Upper lobe of left lung (tissue), 6 donors: ENCODE measurements around the gene CDHR4. TPM values are rescaled to one million over a fixed set of nuclear protein-coding genes. Genes with fewer than 3 reads are reported as not detected.

ENCODE experiments used
- ATAC-seq, 2 donors: fragments of 200-7000 bp; cut with Tn5 transposase; one replicate each; pipeline ENCODE4 v1.9.1; 2022; ENCODE audit warnings: mild to moderate bottlenecking in 2 of 2, moderate library complexity in 2 of 2; ENCODE audit not compliant: low FRiP score in 2 of 2
- DNase-seq, 2 donors: peaks; one replicate each; pipeline ENCODE4 v3.0.0-alpha.2; 2019 to 2020
- H3K27ac ChIP-seq, 4 donors: fragments of 200-600 bp; sonication (generic); one replicate each; pipeline ENCODE4 v1.5.1; 2016 to 2019
- H3K27me3 ChIP-seq, 4 donors: fragments of 200-600 bp; sonication (generic); one replicate each; pipeline ENCODE4 v1.5.1; 2017 to 2019
- H3K36me3 ChIP-seq, 4 donors: fragments of 200-600 bp; sonication (generic); one replicate each; pipeline ENCODE4 v1.5.1; 2016 to 2019
- H3K4me1 ChIP-seq, 4 donors: fragments of 200-600 bp; sonication (generic); one replicate each; pipeline ENCODE4 v1.5.1; 2018 to 2019
- H3K4me3 ChIP-seq, 4 donors: fragments of 200-600 bp; sonication (generic); one replicate each; pipeline ENCODE4 v1.5.1; 2017 to 2019; ENCODE audit warnings: mild to moderate bottlenecking in 2 of 4, moderate library complexity in 1 of 4
- H3K9me3 ChIP-seq, 4 donors: fragments of 200-600 bp; sonication (generic); one replicate each; pipeline ENCODE4 v1.5.1; 2018 to 2019
- EP300 ChIP-seq, 4 donors: sonication (generic); formaldehyde crosslinking; IDR thresholded peaks; one replicate each; pipeline ENCODE4 v1.5.1; 2017; ENCODE audit warnings: antibody characterized with exemption in 4 of 4, control low read depth in 2 of 4
- POLR2A ChIP-seq, 4 donors: fragments of 450-650 bp; IDR thresholded peaks; one replicate each; pipeline ENCODE4 v1.5.1; 2016 to 2017; ENCODE audit warnings: antibody characterized with exemption in 4 of 4, mild to moderate bottlenecking in 2 of 4
- POLR2AphosphoS5 ChIP-seq, 2 donors: sonication (generic); formaldehyde crosslinking; IDR thresholded peaks; one replicate each; pipeline ENCODE4 v1.5.1; 2017; ENCODE audit warnings: antibody characterized with exemption in 2 of 2
- WGBS, 2 donors: methylation state at CpG; one replicate each; pipeline ENCODE4 v1.1.5; 2017 to 2018; 5-methylcytosine and 5-hydroxymethylcytosine counted together
- total RNA-seq, 6 donors: library from RNA; depleted of rRNA in 4 of 6; stranded (reverse); fragments of >200 nt in 4 of 6; gene quantifications; one replicate each; pipeline versions ENCODE4 v1.1.0 to v1.2.1, GENCODE V29; 2016 to 2021
- TF ChIP-seq, protein P1 (sequence below), 6 experiments: fragments of 450-650 bp in 4 of 6; fragments of 200-600 bp in 2 of 6; sonication (generic) in 2 of 6; IDR thresholded peaks; one replicate each; pipeline ENCODE4 v1.5.1; 2016 to 2019; ENCODE audit warnings: antibody characterized with exemption in 6 of 6
- donor health status: DM: no; HTN: no; CAD: no; lungs with moderate emphysema.
- donor health status: DM: no; HTN: yes; CAD: no; lungs with severe emphysema.

Gene CDHR4
- total RNA-seq, 6 donors from 2014 or later, result 0.66 to 21.9 (median 7.0) TPM

- peak in 1 of 2 donors; percentile 34 for ATAC-seq
- Histone ChIP-seq H3K36me3 (peaks cover 0 to 4% (median under 1%) of the 10 kb centered on the region in 4 donors), H3K27me3 (no peaks in the 10 kb centered on the region), H3K9me3 (no peaks in the 10 kb centered on the region), H3K4me3 (peak overlapping the region; percentile 67 to 89 (median 78)), H3K27ac (peak overlapping the region; percentile 82 to 95 (median 94)), H3K4me1 (peaks cover 50 to 57% (median 53%) of the 10 kb centered on the region in 4 donors)
- 2 to 3% methylated on average over 15 to 18 of the region's 41 CpGs for WGBS, 2 donors
- TF ChIP-seq, protein P1, sequence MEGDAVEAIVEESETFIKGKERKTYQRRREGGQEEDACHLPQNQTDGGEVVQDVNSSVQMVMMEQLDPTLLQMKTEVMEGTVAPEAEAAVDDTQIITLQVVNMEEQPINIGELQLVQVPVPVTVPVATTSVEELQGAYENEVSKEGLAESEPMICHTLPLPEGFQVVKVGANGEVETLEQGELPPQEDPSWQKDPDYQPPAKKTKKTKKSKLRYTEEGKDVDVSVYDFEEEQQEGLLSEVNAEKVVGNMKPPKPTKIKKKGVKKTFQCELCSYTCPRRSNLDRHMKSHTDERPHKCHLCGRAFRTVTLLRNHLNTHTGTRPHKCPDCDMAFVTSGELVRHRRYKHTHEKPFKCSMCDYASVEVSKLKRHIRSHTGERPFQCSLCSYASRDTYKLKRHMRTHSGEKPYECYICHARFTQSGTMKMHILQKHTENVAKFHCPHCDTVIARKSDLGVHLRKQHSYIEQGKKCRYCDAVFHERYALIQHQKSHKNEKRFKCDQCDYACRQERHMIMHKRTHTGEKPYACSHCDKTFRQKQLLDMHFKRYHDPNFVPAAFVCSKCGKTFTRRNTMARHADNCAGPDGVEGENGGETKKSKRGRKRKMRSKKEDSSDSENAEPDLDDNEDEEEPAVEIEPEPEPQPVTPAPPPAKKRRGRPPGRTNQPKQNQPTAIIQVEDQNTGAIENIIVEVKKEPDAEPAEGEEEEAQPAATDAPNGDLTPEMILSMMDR (IDR thresholded peaks at IDR 0.05), result peak in 3 of 6 experiments; percentile 7 to 30 (median 16)
- TF ChIP-seq EP300 (IDR thresholded peaks at IDR 0.05), result no peak
- peak in 1 of 4 donors; percentile 11 for TF ChIP-seq POLR2A (IDR thresholded peaks at IDR 0.05)
- no peak for TF ChIP-seq POLR2AphosphoS5 (IDR thresholded peaks at IDR 0.05)
- DNase-seq, result peak in 1 of 2 donors; percentile 88
Observed at GRCh38 chr3:49803465-49804140, 3.9 kb upstream of the CDHR4 start.

- no peaks in the 10 kb centered on the region for H3K36me3 ChIP-seq
- H3K27me3 ChIP-seq, result no peaks in the 10 kb centered on the region
- peak within 1 kb of the TSS; percentile 82 to 95 (median 94) for H3K27ac ChIP-seq
- peak; percentile 96 to 97 for DNase-seq
- H3K9me3 ChIP-seq, result no peaks in the 10 kb centered on the region
- H3K4me3 ChIP-seq, result peak within 1 kb of the TSS; percentile 73 to 89 (median 78)
- H3K4me1 ChIP-seq, result peaks cover 43 to 53% (median 48%) of the 10 kb centered on the region in 4 donors
- no peak for TF ChIP-seq EP300 (IDR thresholded peaks at IDR 0.05)
- TF ChIP-seq POLR2AphosphoS5 (IDR thresholded peaks at IDR 0.05), result peak; percentile 15 to 68
- TF ChIP-seq, protein P1 (IDR thresholded peaks at IDR 0.05), result peak; percentile 78 to 98 (median 96)
- peak in 3 of 4 donors; percentile 13 to 68 (median 42) for TF ChIP-seq POLR2A (IDR thresholded peaks at IDR 0.05)
- 0% methylated on average over 24 of the region's 71 CpGs; no CpG with 5 or more reads in 1 of the 2 donors for WGBS, 2 donors
- ATAC-seq, result peak; percentile 94 to 95
Observed at GRCh38 chr3:49802719-49803464, 3.2 kb upstream of the CDHR4 start, which contains the start of gene INKA1. INKA1 (plus strand) TSS chr3:49803261; CDS start chr3:49803393, 132 bp downstream.

DNA sequence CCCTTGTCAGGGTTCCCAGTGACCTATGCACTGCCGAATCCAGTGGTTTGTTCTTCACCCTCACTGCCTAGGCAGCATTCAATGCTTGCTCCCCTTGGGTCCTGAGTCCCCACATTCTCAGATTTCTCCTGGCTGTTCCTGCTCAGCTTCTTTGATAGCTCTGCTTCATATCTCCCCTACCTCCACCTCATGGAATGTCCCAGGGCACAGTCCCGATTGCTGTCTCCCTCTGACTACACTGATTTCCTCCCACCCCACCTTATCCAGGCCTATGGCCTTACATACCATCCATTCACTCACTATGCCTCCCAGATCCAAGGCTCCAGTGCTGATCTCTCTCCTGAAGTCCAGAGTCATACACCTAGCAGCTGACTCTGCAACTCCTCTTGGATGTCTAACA is 1.5 kb upstream of the CDHR4 start:
- Histone ChIP-seq H3K27me3 (no peaks in the 10 kb centered on the region), H3K36me3 (no peaks in the 10 kb centered on the region), H3K4me3 (no peak overlapping the region), H3K27ac (no peak overlapping the region), H3K9me3 (no peaks in the 10 kb centered on the region), H3K4me1 (peaks cover 26 to 36% (median 30%) of the 10 kb centered on the region in 4 donors)
- no peak for DNase-seq
- TF ChIP-seq POLR2AphosphoS5 (IDR thresholded peaks at IDR 0.05) (no peak), POLR2A (IDR thresholded peaks at IDR 0.05) (no peak), EP300 (IDR thresholded peaks at IDR 0.05) (no peak)
- TF ChIP-seq, protein P1 (IDR thresholded peaks at IDR 0.05), result no peak
- no peak for ATAC-seq
- 90 to 93% methylated on average over 2 of the region's 2 CpGs for WGBS, 2 donors

DNA sequence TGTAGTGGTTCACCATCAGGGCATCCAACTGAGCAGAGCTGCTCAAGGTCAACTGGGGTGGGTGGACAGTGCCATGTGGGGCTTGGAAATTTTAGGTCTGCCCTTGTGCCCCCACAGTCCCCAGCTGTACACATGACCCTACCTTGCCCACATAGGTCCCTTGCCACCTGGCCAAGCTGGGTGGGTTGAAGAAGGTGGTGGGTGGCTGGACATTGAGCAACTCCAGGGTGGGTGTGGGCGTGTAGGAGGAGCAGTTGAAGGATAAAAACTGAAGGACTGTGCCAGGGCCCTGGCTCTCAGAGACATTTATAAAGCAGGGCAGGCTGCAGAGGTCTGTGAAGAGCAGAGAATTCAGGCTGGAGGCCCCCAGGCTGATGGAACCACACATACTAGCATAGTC is 568 bp downstream of the CDHR4 start:
- DNase-seq (no peak), ATAC-seq (no peak)
- TF ChIP-seq POLR2A (IDR thresholded peaks at IDR 0.05) (no peak), EP300 (IDR thresholded peaks at IDR 0.05) (no peak), POLR2AphosphoS5 (IDR thresholded peaks at IDR 0.05) (no peak)
- TF ChIP-seq, protein P1 (IDR thresholded peaks at IDR 0.05), result no peak
- H3K27me3 ChIP-seq, result no peaks in the 10 kb centered on the region
- 69 to 83% methylated on average over 1 of the region's 1 CpG for WGBS, 2 donors
- no peaks in the 10 kb centered on the region for H3K9me3 ChIP-seq
- H3K36me3 ChIP-seq, result no peaks in the 10 kb centered on the region
- H3K4me3 ChIP-seq, result no peak overlapping the region
- H3K4me1 ChIP-seq, result peaks cover 7 to 15% (median 10%) of the 10 kb centered on the region in 4 donors
- H3K27ac ChIP-seq, result no peak overlapping the region
